GM13977 (cell line): Measurements from ENCODE around the gene BCAN.
"Not testable (repeated sequence)": the region's sequence is repeated elsewhere in the genome, so short reads cannot be mapped to it uniquely, and the experiment has no call there.

ENCODE experiments used
- DNase-seq: peaks from one replicate; pipeline ENCODE4 v3.0.0; 2012; ENCODE audit warnings: low spot score
- in situ Hi-C: fragments of 300-500 bp; cut with MboI; formaldehyde crosslinking; loops from one replicate; pipeline ENCODE4 v1.12.0; 2022; ENCODE audit warnings: low sequenced_read_pairs, low pct_unique_long_range_greater_than_20kb, mixed read lengths, inconsistent platforms; ENCODE audit not compliant: unreplicated experiment
- TF ChIP-seq, protein P1 (sequence below): IDR thresholded peaks from 2 replicates; pipeline ENCODE4 v1.5.1; 2012; ENCODE audit warnings: mild to moderate bottlenecking, control low read depth; ENCODE audit not compliant: insufficient read depth; ENCODE audit errors: extremely low read depth, missing control alignments

Gene BCAN

GRCh38 chr1:156625436-156626078 is 16.4 kb upstream of the BCAN start:
- in situ Hi-C loops: no loop called here
- DNase-seq: peak; percentile 63
- TF ChIP-seq, protein P1, sequence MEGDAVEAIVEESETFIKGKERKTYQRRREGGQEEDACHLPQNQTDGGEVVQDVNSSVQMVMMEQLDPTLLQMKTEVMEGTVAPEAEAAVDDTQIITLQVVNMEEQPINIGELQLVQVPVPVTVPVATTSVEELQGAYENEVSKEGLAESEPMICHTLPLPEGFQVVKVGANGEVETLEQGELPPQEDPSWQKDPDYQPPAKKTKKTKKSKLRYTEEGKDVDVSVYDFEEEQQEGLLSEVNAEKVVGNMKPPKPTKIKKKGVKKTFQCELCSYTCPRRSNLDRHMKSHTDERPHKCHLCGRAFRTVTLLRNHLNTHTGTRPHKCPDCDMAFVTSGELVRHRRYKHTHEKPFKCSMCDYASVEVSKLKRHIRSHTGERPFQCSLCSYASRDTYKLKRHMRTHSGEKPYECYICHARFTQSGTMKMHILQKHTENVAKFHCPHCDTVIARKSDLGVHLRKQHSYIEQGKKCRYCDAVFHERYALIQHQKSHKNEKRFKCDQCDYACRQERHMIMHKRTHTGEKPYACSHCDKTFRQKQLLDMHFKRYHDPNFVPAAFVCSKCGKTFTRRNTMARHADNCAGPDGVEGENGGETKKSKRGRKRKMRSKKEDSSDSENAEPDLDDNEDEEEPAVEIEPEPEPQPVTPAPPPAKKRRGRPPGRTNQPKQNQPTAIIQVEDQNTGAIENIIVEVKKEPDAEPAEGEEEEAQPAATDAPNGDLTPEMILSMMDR: peak; percentile 79

GRCh38 chr1:156626079-156626438 is 15.9 kb upstream of the BCAN start:
- in situ Hi-C loops: no loop called here
- no peak for DNase-seq
- TF ChIP-seq, protein P1: no peak

DNA sequence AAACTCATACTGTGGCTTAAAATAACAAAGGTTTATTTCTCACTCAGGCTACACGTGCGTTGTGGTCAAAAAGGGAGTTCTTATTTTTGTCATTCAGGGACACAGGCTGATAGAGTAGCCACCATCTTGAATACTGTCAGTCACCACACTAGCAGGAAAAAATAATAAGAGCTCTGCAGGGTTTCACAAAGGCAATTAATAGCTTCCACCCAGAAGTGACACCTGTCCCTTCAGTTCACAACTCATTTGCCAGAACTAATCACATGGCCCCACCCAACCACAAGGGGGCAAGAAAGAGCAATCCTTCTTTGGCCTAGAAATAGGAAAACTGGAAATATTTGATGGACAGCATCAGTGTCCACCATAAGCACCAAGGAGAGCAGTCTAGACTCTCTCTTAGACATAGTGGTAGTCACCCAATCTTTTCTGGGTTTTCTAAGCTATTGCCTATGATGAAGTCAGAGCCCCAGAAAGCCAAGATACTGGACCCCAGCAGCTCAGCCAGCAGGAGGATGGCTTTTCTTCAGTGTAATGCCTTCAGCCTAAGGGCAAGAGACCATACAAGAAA is 14.5 kb upstream of the BCAN start:
- DNase-seq: peak; percentile 63
- in situ Hi-C loops: no loop called here
- TF ChIP-seq, protein P1: peak; percentile 73

DNA sequence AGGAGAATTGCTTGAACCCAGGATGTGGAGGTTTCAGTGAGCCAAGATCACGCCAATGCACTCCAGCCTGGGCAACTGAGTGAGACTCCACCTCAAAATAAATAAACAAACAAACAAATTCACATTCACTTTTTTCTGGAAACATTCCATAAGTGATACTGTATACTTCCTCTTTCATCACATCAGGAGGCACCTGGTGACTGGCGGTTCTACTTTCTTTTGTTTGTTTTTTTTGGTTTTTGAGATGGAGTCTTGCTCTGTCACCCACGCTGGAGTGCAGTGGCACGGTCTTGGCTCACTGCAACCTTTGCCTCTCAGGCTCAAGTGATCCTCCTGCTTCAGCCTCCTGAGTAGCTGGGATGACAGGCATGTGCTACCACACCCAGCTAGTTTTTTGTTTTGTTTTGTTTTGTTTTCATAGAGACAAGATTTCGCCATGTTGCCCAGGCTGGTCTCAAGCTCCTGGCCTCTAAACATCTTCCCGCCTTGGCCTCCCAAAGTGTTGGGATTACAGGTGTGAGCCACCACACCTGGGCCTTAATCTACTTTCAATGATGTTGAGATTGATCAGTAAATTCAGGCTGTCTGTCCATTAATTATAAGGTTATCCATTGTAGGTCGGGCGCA is 12.0 kb upstream of the BCAN start:
- no peak for DNase-seq
- TF ChIP-seq, protein P1: no peak
- in situ Hi-C loops: no loop called here

DNA sequence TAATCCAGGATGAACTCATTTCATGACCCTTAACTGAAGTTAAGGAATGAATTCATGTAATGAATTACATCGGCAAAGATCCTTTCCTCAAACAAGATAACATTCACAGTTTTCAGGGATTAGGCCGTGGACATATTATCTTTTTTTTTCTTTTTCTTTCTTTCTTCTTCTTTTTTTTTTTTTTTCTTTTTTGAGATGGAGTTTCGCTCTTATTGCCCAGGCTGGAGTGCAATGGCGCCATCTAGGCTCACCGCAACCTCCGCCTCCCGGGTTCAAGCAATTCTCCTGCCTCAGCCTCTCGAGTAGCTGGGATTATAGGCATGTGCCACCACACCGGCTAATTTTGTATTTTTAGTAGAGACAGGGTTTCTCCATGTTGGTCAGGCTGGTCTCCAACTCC is 10.8 kb upstream of the BCAN start:
- TF ChIP-seq, protein P1: peak; percentile 8

GRCh38 chr1:156632355-156632754 is 9.6 kb upstream of the BCAN start:
- DNase-seq: no peak
- TF ChIP-seq, protein P1: no peak
- in situ Hi-C loops: no loop called here

More for the DNA sequence above, 10.8 kb upstream of the BCAN start:
- in situ Hi-C loops, DNase-seq: not testable (repeated sequence)
